HG02678 (cell line): ENCODE data around the gene SNX3.
A peak's percentile ranks its signal among the peaks of the same experiment; 100 is the strongest.
"Not testable (repeated sequence)": the region's sequence is repeated elsewhere in the genome, so short reads cannot be mapped to it uniquely, and the experiment has no call there.

Source experiments
- ATAC-seq: cut with Tn5 transposase; IDR thresholded peaks from one replicate; pipeline ENCODE4 v1.9.1; 2021; ENCODE audit warnings: mild to moderate bottlenecking, moderate library complexity; ENCODE audit not compliant: unreplicated experiment

Gene SNX3

DNA sequence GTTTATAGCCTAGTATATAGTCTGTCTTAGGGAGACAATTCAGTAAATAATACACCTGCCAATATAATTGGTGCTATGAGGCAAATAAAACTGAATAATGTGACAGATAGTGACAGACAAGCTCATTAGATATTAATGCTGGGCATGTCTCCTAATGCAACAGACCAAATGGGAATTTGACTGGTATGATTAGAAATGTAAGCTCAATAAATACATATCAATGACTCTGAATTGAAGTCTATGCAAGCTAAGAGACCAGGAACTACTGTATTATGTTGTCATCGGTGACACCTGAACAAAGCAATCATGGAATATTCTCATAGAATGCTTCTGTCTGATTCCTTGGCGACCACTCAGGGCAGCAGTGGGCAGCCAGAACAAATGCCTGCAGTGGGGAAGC lies 2.5 kb upstream of the SNX3 start:
- no peak for ATAC-seq

DNA sequence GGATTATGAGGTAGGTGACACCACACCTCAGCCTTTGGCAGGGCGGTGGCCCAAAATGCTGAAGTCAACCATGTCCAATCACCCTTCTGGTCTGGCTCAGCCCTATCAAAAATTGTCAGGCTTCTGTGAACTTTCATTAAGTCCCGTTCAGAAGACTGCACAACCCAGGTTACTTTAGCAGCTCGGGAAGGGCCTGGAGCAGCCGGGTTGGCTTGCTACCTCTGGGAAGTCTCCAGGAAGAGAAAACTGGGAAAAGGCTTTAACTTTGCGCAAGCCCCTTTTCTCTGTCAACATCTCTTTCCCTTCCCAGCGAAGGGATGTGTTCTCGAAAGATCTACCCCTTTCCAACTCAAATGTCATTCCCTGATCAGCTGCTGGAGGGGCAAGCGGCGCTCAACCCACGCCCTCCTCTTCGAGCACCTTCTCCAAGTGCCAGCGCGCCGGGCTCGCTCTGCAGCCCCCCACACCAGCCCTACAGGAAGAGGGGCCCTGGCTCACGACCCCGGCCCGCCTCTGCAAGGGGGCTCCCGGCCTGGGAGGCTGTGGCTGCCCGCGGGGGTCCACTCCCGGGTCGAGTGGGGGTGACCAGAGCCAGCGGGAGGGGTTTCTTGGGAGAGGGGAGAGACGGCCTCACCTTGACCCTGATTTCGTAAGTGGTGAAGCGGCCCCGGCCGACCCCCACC lies 573 bp downstream of the SNX3 start:
- peak; percentile 3 for ATAC-seq

DNA sequence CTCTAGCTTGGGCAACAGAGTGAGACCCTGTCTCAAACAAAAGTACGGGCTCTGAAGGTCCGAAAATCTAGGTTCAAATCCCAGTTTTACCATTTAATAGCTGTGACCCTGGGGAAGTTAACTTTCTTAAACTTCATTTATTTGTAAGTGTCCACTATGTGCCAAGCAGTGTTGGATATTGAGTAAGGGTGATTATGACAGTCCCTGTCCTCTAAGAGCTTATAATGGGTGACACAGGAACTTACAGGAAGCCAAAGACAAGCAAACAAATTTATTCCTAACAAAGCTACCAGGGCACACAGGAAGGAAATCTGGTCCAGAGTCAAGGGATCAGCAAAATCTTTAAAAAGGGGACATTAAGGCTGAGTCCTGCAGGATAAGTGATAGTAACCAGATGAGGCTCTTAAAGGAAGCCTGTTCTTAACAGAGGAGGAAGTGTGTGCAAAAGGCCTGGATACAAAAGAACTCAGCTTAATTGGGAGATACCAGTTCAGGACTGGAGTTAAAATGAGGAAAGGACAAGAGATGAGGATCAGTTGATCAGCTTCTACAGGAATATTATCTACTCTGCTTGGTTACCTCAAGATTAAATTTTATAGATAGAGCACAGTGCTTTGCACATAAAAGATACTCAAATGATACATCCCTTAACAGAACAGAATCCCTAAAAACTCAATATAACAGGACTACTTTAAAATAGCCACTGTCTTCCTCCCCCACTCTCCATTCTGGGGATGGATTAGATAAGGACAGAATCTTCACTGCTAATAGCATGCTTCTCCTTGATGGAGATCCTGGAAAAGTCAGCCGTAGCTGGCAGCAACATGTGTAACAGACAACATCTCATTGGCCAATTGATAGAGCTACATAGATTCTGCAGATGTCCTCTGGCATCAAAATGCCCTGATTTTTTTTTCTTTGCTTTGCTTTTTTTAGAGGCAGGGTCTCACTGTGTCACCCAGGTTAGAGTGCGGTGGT lies 6.1 kb downstream of the SNX3 start:
- no peak for ATAC-seq

DNA sequence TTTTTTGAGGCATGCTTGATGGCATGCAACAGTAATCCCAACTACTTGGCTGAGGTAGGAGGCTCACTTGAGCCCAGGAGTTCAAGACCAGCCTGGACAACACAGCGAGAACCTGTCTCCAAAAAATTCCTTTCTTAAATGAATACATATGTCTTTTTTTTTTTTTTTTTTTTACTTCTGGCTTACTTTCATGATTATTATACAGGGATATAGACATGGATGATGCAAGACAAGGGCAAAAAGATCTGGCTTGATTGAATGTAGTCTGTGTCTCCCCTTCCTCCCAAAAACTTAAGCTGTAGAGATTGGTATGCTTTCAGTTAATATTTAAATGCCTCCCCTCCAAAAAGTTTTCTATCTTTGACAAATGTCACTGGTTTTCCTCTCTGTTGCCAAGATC lies 7.6 kb downstream of the SNX3 start:
- no peak for ATAC-seq

DNA sequence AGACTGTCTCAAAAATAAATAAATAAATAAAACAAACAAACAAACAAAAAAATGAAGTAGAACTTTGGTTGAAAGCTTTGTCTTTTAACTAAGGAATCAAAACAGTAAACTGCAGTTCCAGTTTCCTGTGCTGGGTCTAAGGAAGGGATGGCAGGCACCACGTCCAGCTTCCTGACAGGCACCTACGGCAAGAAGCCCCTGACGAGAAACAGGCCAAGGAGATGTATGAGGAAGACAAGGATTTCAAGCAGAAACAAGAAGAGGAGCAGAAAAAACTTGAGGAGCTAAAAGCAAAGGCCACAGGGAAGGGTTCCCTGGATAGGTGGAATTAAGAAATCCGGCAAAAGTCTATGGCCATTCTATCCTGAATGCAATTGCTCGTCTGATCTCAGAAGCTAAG lies 8.8 kb downstream of the SNX3 start:
- no peak for ATAC-seq

DNA sequence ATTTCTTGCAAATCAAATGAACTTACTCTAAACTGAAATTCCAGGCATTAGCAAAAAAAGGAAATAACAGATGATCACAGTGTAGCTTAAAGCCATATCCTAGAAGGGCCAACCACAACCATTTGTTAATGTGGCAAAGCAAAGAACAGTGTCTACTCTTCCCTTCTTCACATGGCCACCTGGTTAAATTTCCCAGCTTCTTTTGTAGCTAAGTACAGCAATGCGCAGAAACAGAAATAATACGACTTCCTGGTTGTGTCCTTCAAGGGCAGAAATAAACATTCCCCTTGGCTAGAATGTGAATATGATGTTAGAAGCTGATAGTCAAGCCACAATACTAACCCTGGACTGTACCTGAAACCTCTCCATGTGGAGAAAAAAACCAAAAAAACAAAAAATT lies 9.6 kb downstream of the SNX3 start:
- ATAC-seq, result no peak

DNA sequence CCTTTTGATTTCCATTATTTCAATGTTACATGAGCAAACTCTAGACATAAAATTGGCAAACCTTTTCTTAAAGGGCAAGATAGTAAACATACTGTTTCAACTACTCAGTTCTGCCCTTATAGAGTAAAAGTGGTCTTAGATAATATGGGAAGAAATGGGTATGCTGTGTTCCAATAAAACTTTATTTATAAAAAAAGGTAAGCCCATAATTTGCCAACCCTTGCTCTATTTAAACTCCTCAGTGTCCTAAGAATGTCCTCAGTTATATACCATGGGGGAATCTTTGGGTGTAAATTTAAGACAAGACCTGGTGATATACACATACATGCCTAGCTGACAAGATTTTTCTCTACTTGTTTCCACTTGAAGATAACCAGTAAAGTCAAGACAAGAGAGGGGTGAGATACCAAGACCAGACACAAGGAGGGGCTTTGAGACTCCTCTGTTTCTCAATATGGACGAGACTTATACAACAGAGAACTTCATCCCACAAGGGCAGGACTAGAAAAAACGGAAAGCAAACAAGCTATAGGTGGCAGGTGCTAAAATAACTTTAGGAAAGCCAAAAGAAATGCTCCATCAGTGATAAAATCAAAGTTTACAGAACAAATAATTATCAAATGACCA lies 10.5 kb downstream of the SNX3 start:
- ATAC-seq, result peak; percentile 53

DNA sequence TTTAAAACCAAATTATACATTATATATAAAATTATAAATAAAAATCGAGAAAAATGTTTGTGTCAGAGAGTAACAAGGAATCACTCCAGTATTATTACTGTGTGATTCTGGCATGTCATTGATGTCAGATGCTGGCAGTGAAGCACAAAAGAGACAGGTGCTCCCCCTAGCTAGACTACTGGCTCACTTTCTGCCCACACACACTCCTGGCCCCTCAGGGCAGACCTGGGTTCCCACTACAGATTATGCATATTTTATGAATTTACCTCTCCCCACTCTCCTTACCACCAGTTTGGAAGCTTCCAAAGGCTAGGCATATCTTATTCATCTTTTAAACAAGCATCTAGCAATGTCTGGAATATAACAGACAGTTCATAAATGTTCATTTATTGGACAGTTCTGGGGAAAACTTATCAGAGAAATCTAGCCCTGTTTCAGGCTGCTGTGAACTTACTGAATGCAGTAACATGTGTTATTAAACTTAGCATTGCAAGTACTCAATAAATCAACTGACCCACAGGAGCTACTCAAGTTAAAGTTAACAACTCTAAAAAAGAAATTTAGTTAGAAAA lies 12.8 kb downstream of the SNX3 start:
- no peak for ATAC-seq

DNA sequence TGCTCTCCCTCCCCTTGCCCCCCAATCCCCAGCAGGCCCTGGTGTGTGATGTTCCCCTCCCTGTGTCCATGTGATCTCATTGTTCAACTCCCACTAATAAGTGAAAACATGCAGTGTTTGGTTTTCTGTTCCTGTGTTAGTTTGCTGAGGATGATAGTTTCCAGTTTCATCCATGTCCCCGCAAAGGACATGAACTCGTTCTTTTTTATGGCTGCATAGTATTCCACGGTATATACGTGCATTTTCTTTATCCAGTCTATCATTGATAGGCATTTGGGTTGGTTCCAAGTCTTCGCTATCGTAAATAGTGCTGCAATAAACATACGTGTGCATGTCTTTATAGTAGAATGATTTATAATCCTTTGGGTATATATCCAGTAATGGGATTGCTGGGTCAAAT lies 15.7 kb downstream of the SNX3 start:
- ATAC-seq, result not testable (repeated sequence)

DNA sequence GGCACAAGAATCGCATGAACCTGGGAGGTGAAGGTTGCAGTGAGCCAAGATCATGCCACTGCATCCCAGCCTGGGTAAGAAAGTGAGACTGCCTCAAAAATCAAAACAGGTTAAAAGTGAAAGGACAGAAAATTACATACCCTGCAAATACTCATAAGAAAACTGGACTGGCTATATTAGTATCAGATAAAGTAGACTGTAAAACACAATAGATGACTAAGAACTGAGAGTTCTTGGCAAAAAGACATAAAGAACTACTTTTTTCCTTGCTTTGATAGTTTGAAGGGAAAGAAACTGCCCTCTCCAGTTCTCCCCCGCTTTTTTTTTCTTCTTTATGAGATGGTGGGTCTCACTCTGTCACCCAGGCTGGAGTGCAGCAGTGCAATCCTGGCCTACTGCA lies 17.0 kb downstream of the SNX3 start:
- no peak for ATAC-seq

DNA sequence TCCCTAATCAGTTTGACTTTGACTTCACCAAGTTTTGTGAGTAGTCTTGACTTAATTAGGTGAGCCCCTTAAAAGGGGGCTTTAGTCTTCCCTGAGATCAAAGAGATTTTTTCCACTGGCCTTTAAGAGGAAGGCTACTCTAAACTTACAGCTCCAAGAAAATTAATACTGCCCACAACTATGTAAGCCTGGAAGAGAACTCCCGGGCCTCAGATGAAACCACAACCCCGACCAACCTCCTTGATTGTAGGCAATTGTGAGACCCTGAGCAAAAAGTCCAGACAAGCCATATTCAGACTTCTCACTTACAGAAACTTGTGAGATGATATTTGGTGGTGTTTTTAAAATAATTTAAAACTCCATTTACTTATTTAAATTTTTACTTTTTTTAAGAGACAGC lies 18.1 kb downstream of the SNX3 start:
- no peak for ATAC-seq

DNA sequence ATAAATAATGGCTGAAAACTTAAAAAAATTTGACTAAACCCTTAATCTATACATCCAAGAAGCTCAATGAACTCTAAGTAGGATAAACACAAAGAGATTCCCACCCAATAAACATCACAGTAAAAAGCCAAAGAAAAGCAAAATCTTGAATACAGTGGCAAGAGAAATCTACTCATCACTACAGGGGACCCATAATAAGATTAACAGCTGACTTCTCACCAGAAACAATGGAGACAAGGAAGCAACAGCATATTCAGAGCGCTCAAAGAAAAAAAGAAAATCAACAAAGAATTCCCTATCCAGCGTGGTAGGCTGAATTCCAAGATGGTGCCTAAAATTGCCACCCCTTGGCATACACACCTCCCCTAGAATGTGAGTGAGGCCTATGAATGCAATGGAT lies 18.6 kb downstream of the SNX3 start:
- ATAC-seq, result no peak

DNA sequence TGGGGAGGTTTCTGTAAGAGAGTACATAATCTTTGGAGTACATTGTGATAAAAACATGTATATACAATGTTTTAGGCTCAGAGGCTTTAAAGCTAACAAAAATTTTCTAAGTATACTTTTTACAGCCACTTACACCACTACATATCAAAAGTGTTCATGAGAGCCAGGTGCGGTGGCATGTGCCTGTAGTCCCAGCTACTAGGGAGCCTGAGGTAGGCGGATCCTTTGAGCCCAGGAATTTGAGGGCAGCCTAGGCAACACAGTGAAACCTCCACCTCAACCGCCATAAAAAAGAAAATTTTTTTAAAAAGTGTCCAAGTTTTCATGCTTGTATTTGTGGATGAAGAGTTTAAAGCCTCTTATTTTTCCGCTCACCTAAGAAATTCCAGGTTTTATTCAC lies 22.5 kb downstream of the SNX3 start:
- no peak for ATAC-seq

DNA sequence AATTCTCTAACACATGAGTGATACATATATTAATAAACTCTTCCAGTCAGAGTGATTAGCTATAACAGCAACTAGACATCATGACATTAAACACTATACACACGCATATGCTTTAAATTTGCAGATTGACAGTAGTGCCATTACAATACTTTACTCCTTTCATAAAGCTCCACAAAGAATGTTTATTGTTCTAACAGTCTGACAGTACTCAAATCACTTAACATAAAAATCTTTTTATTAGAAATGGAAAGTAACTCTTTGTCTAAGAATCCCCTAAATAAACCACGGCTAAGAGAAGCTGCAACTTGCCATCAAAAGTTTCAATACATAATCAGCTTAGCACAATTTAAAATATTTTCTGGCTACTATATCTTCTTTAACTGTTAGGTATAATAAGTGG lies 24.0 kb downstream of the SNX3 start:
- no peak for ATAC-seq

DNA sequence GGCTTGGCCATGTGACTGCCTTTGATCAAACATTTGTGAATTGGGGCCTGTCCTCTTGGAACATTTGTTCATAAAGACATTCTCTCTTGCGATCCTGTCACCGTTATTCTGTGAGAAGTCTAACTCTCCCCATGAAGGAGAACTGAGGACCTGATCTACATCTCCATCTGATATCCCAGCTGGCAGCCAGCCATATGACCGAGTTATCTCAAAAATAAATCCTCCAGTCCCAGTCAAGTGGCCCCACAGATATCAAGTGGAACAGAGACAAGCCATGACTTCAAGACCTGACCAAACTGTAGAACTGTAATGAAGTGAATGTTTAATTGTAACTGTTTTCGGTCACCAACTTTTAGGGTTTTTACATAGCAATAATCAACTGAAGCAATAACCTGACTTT lies 25.7 kb downstream of the SNX3 start:
- no peak for ATAC-seq

DNA sequence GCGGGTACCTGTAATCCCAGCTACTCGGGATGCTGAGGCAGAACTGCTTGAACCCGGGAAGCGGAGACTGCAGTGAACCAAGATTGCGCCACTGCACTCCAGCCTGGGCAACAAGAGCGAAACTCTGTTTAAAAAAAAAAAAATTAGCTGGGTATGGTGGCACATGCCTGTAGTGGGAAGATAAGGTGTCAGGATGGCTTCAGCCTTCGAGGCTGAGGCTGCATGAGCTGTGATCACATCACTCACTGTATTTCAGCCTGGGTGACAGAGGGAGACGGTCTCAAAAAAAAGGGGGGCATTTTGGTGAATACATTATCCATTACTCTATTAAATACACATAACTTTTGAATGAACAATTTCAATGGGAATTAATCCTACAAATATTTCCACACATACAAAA lies 32.4 kb downstream of the SNX3 start:
- ATAC-seq, result no peak

DNA sequence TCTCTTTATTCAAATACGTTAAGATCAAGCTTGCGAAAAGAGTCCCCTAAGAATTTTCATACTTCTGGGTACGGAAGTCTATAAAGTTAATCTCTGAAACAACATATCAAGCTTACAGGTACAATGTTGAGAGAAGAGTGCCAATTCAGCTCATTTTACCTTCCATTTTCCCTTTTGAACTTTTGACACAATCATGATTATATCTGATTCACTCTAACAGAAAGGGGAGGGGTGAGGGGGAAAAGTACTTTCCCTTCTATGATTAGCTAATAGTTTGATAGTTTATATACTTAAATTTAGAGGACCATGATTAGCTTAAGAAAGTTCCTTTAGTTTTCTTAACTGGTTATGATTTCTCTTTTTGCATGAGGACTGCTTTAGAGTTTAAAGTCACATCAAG lies 33.5 kb downstream of the SNX3 start:
- no peak for ATAC-seq

DNA sequence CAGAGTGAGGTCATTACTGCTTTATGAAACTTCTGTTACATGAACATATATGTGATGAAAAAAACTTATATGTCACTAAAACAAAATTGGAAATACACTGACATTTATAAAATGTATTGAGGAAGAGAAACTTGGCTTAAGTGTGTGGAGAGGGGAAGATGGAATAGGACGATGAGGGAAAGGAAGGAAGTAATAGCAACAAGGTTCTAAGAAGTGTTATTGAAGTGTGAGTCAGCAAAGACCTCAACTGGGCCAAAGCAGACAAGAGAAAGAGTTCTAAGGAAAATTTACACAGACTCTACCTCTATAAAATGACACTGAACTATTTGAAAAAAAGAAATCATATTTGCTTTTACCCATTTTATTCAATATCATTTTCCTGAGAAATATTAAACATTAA lies 38.3 kb downstream of the SNX3 start:
- no peak for ATAC-seq

DNA sequence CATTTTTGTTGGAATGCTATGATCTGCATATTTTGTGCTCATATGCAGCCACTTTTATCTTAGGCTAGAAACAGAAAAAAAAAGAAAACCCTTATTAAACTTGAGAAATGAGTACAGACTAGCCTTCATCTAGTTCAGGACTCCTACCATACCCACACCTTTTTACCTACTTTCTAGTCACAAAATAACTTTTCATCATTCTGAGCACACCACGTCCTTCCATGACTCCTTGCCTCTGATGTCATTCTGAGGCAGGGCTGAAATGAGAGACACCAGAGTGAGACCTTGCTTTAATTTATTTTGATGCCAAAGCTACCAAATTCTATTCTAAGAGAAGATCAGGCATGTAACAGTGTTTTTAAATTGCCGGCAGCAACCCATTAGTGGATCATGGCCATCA lies 38.8 kb downstream of the SNX3 start:
- no peak for ATAC-seq

DNA sequence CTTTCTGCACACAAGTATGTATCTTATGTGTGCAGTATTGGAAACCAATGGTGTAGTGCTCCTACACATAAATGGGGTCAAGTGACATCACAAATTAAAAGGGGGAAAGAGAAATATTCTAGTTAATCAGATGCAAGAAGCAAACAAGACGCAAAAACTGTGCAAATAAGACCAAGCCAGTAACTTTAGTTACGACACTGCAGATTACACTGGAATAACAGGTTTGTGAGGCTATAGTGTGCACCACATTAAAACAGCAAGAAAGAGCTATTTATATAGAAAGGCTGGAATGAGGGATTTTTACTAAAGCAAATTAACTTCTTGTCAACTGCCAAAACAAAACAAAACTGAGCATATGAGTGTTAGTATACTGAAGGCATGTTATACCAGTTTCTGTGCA lies 49.2 kb downstream of the SNX3 start:
- ATAC-seq, result no peak

DNA sequence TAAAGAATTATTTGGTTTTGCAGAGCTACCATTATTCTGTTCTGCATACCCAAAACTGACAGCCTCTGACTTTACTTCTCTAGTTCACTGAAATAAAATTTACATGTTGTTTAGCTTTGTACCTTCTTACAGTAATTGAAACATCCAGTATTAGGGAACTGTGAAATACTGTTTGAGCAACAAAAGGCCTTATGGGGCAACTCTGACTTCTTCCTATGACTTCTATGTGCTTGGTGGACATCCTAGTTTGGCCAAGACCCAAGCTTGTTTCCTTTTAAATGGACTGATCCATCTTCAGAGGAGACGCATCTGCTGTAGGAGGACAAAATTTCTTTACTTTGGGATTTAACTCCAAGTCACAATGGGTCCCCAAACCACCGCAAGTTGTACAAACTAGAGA lies 50.3 kb downstream of the SNX3 start:
- ATAC-seq, result no peak

DNA sequence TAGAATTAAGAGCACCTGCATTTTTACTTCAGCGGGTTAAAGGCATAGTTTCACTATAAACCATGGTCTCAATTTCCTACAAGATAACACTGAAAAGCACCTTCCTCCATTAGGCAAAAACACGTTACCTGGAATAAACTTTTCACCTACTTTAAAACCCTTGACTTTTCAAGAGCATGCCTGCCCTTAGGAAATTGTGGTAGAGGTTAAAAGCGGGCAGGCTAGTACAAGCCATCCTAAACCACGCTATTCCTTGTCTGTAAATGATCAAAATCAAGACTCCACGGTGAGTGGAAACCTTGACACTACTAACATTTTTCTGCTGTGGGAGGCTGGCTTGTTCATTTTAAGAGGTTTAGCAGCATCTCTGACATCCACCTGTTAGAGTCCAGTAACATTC lies 51.1 kb downstream of the SNX3 start:
- ATAC-seq, result no peak
